ENCODE data around the gene CXADR.

DNA sequence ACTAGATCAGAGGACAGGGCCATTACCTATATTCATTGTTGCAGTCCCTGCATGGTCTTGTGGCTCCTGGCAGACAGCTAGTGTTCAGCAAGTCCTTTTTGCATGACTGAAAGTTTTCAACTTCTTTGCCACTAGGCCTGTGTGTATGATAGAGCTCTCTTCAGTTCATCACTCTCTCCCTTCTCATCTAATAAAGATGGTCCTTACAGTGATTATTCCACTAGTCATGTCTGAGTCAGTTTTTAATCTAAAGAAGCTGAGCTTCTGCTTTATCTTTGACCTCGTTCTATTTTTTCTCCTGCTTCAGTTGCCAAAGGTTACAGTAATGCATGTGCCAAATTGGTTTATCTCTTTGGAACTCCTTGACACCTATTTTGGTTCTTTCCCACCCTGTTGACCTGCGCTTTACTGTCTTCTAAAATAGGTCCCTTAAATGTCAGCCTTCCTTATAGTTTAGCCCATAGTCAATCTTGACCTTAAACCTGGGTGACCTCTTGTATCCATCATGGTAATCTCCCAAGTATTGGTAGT is 6.4 kb downstream of the CXADR start:
- TF ChIP-seq EZH2phosphoT487 (IDR thresholded peaks at IDR 0.05; ENCODE audit: borderline replicate concordance): no peak
- TF ChIP-seq, protein P1, sequence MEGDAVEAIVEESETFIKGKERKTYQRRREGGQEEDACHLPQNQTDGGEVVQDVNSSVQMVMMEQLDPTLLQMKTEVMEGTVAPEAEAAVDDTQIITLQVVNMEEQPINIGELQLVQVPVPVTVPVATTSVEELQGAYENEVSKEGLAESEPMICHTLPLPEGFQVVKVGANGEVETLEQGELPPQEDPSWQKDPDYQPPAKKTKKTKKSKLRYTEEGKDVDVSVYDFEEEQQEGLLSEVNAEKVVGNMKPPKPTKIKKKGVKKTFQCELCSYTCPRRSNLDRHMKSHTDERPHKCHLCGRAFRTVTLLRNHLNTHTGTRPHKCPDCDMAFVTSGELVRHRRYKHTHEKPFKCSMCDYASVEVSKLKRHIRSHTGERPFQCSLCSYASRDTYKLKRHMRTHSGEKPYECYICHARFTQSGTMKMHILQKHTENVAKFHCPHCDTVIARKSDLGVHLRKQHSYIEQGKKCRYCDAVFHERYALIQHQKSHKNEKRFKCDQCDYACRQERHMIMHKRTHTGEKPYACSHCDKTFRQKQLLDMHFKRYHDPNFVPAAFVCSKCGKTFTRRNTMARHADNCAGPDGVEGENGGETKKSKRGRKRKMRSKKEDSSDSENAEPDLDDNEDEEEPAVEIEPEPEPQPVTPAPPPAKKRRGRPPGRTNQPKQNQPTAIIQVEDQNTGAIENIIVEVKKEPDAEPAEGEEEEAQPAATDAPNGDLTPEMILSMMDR (conservative IDR thresholded peaks at IDR 0.05; ENCODE audit: low read length): no peak
